Mucosa of descending colon (tissue), 3 donors: Measurements from ENCODE around the gene FBXL7. TPM values are rescaled to one million over a fixed set of nuclear protein-coding genes. Genes with fewer than 3 reads are reported as not detected.

Experiments
- ATAC-seq: fragments of 200-7000 bp; cut with Tn5 transposase; one replicate; pipeline ENCODE4 v1.9.1; 2020; ENCODE audit warnings: mild to moderate bottlenecking, moderate library complexity
- DNase-seq, 3 donors: peaks; one replicate each; pipeline ENCODE4 v3.0.0-alpha.2; 2020
- H3K36me3 ChIP-seq: fragments of 200-600 bp; one replicate; pipeline ENCODE4 v1.8.0; 2021; ENCODE audit warnings: low read depth, mild to moderate bottlenecking
- H3K4me1 ChIP-seq: fragments of 200-600 bp; one replicate; pipeline ENCODE4 v1.8.0; 2021; ENCODE audit warnings: low read depth, mild to moderate bottlenecking
- H3K4me3 ChIP-seq: fragments of 200-600 bp; one replicate; pipeline ENCODE4 v1.8.0; 2021; ENCODE audit warnings: mild to moderate bottlenecking
- H3K9me3 ChIP-seq: fragments of 200-600 bp; one replicate; pipeline ENCODE4 v1.8.0; 2021; ENCODE audit warnings: mild to moderate bottlenecking
- intact Hi-C, 2 donors: fragments of 100-400 bp; cut with DNase I in 1 of 2; cut with micrococcal nuclease in 1 of 2; formaldehyde crosslinking; loops; one replicate each; pipeline versions ENCODE4 v1.11.0 to v1.11.1; 2022; cut with DNase I, micrococcal nuclease
- total RNA-seq, 3 donors: library from RNA; stranded (reverse); fragmentation: NEBNext Ultra II Directional in 2 of 3; extraction: Animal tissue kit (Norgen Biotek cat#: 25700) in 2 of 3; gene quantifications; one replicate each; pipeline versions ENCODE4 v1.2.1 to v1.2.4, GENCODE V29; 2021 to 2023
- TF ChIP-seq, protein P1 (sequence below): fragments of 200-600 bp; IDR thresholded peaks from one replicate; pipeline ENCODE4 v1.8.0; 2022; ENCODE audit warnings: antibody characterized with exemption, mild to moderate bottlenecking
- donor health status: DM: no; HTN: no; CAD: no; lungs with moderate emphysema.
- donor health status: DM: no; HTN: no; CAD: no.
- donor health status: DM: no; HTN: yes; CAD: no.

Gene FBXL7
- total RNA-seq, 3 donors from 2014 or later: 1.6 to 21.4 (median 3.4) TPM

- ATAC-seq: no peak
- Histone ChIP-seq H3K4me1 (no peaks in the 10 kb centered on the region), H3K4me3 (no peak overlapping the region), H3K36me3 (no peaks in the 10 kb centered on the region), H3K9me3 (no peaks in the 10 kb centered on the region)
- intact Hi-C loops: no loop called here
- DNase-seq: no peak
- TF ChIP-seq, protein P1, sequence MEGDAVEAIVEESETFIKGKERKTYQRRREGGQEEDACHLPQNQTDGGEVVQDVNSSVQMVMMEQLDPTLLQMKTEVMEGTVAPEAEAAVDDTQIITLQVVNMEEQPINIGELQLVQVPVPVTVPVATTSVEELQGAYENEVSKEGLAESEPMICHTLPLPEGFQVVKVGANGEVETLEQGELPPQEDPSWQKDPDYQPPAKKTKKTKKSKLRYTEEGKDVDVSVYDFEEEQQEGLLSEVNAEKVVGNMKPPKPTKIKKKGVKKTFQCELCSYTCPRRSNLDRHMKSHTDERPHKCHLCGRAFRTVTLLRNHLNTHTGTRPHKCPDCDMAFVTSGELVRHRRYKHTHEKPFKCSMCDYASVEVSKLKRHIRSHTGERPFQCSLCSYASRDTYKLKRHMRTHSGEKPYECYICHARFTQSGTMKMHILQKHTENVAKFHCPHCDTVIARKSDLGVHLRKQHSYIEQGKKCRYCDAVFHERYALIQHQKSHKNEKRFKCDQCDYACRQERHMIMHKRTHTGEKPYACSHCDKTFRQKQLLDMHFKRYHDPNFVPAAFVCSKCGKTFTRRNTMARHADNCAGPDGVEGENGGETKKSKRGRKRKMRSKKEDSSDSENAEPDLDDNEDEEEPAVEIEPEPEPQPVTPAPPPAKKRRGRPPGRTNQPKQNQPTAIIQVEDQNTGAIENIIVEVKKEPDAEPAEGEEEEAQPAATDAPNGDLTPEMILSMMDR: no peak
These were observed 397.7 kb downstream of the FBXL7 start for GRCh38 chr5:15897656-15898055.

GRCh38 chr5:15898641-15899040, 398.7 kb downstream of the FBXL7 start:
- TF ChIP-seq, protein P1: no peak
- ATAC-seq (no peak), DNase-seq (no peak)
- H3K4me3 ChIP-seq: no peak overlapping the region
- no peaks in the 10 kb centered on the region for H3K9me3 ChIP-seq
- intact Hi-C loops: no loop called here
- H3K4me1 ChIP-seq: no peaks in the 10 kb centered on the region
- no peaks in the 10 kb centered on the region for H3K36me3 ChIP-seq

DNA sequence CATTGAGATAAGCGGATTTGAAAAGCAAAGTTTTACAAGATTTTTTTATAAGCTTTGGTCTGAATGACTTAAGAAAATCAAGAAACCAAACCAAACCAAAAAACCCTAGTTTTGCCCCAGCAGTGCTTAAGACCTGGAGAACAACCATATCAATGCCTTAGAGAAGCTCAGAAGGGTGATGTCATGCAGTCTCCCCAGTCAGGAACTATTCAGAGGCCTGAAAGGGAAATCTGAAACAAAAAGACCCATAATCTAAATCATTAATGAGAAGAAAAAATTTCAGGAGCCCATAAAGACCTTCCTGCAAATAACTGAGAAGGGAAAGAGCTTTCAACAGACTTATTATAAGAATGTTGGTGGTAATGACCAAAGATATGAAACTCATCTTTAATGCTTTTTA, 399.5 kb downstream of the FBXL7 start:
- H3K9me3 ChIP-seq: no peaks in the 10 kb centered on the region
- intact Hi-C loops: no loop called here
- DNase-seq: no peak
- ATAC-seq: no peak
- TF ChIP-seq, protein P1: no peak
- no peak overlapping the region for H3K4me3 ChIP-seq
- H3K36me3 ChIP-seq: no peaks in the 10 kb centered on the region
- no peaks in the 10 kb centered on the region for H3K4me1 ChIP-seq

- ATAC-seq: no peak
These were observed 401.2 kb downstream of the FBXL7 start for GRCh38 chr5:15901151-15901550.

GRCh38 chr5:15902066-15902465, 402.1 kb downstream of the FBXL7 start:
- DNase-seq: peak in 1 of 3 donors; percentile 9
- ATAC-seq: no peak
- H3K36me3 ChIP-seq: no peaks in the 10 kb centered on the region
- TF ChIP-seq, protein P1: no peak
- intact Hi-C loops: no loop called here
- H3K4me3 ChIP-seq: no peak overlapping the region
- H3K4me1 ChIP-seq: no peaks in the 10 kb centered on the region
- H3K9me3 ChIP-seq: no peaks in the 10 kb centered on the region

More at GRCh38 chr5:15901151-15901550, 401.2 kb downstream of the FBXL7 start:
- Histone ChIP-seq H3K4me3 (no peak overlapping the region), H3K9me3 (no peaks in the 10 kb centered on the region), H3K4me1 (no peaks in the 10 kb centered on the region), H3K36me3 (no peaks in the 10 kb centered on the region)
- TF ChIP-seq, protein P1: no peak
- no peak for DNase-seq
- intact Hi-C loops: no loop called here
